Left lobe of liver (tissue), 2 donors: Measurements from ENCODE around the gene RHBDL2. TPM values are rescaled to one million over a fixed set of nuclear protein-coding genes. Genes with fewer than 3 reads are reported as not detected.
"Not testable (repeated sequence)": the region's sequence is repeated elsewhere in the genome, so short reads cannot be mapped to it uniquely, and the experiment has no call there.

Experiments used
- ATAC-seq: fragments of 200-7000 bp; cut with Tn5 transposase; one replicate; pipeline ENCODE4 v1.9.1; 2020; ENCODE audit warnings: mild to moderate bottlenecking, moderate library complexity
- DNase-seq: peaks from one replicate; pipeline ENCODE4 v3.0.0-alpha.2; 2020; ENCODE audit warnings: low spot score
- total RNA-seq: library from RNA; stranded (reverse); gene quantifications from one replicate; pipeline ENCODE4 v1.2.1, GENCODE V29; 2021
- donor health status: DM: no; HTN: no; CAD: no; lungs with moderate emphysema.
- donor health status: DM: no; HTN: yes; CAD: no.

RHBDL2 gene
- total RNA-seq, 1 donor from 2014 or later = not detected

GRCh38 chr1:38885092-38885491 is 56.5 kb downstream of the RHBDL2 start:
- ATAC-seq (no peak), DNase-seq (no peak)

- ATAC-seq (no peak), DNase-seq (no peak)
Measured at GRCh38 chr1:38881487-38881886, 60.1 kb downstream of the RHBDL2 start, which contains the start of gene GJA9. GJA9 (minus strand) TSS chr1:38881587; CDS start chr1:38876098, 5,489 bp downstream.

- no peak for ATAC-seq
- DNase-seq = no peak
Measured at GRCh38 chr1:38875811-38876210, 65.8 kb downstream of the RHBDL2 start.

GRCh38 chr1:38873027-38873969 is 68.3 kb downstream of the RHBDL2 start, which contains the start of gene MYCBP:
MYCBP (minus strand) TSS chr1:38873348; CDS start chr1:38873305, 43 bp downstream.
- ATAC-seq (peak; percentile 99), DNase-seq (peak; percentile 98)

- ATAC-seq = peak; percentile 30
- DNase-seq = no peak
Measured at GRCh38 chr1:38872401-38873026, 69.1 kb downstream of the RHBDL2 start.

- ATAC-seq = no peak
Measured at GRCh38 chr1:38870996-38871395, 70.6 kb downstream of the RHBDL2 start.

GRCh38 chr1:38867208-38867607 is 74.4 kb downstream of the RHBDL2 start:
- no peak for DNase-seq
- no peak for ATAC-seq

More at GRCh38 chr1:38870996-38871395, 70.6 kb downstream of the RHBDL2 start:
- no peak for DNase-seq

- DNase-seq = no peak
- no peak for ATAC-seq
Measured at GRCh38 chr1:38865112-38865715, 76.4 kb downstream of the RHBDL2 start.

GRCh38 chr1:38860454-38860795 is 81.2 kb downstream of the RHBDL2 start:
- DNase-seq (no peak), ATAC-seq (no peak)

GRCh38 chr1:38859561-38860453 is 81.8 kb downstream of the RHBDL2 start, which contains the start of gene RRAGC:
RRAGC (minus strand) TSS chr1:38859772; CDS start chr1:38859646, 126 bp downstream.
- peak; percentile 100 for DNase-seq
- ATAC-seq = peak; percentile 94

- DNase-seq (peak; percentile 81), ATAC-seq (peak; percentile 69)
Measured at GRCh38 chr1:38858833-38859560, 82.6 kb downstream of the RHBDL2 start.

GRCh38 chr1:38852780-38853179 is 88.8 kb downstream of the RHBDL2 start:
- DNase-seq (no peak), ATAC-seq (no peak)

- DNase-seq (no peak), ATAC-seq (no peak)
Measured at GRCh38 chr1:38848071-38848470, 93.6 kb downstream of the RHBDL2 start.

- no peak for DNase-seq
- ATAC-seq = no peak
Measured at GRCh38 chr1:38846210-38846609, 95.4 kb downstream of the RHBDL2 start.

- not testable (repeated sequence) for ATAC-seq, DNase-seq
Measured at GRCh38 chr1:38845088-38845487, 96.5 kb downstream of the RHBDL2 start.

- ATAC-seq = no peak
- no peak for DNase-seq
Measured at GRCh38 chr1:38840281-38840680, 101.3 kb downstream of the RHBDL2 start.

GRCh38 chr1:38839363-38839762 is 102.3 kb downstream of the RHBDL2 start:
- no peak for ATAC-seq
- no peak for DNase-seq

- ATAC-seq, DNase-seq: not testable (repeated sequence)
Measured at GRCh38 chr1:38836316-38836715, 105.3 kb downstream of the RHBDL2 start.
